Panc1 (cell line): Measurements from ENCODE around the gene TMEM91. TPM values are rescaled to one million over a fixed set of nuclear protein-coding genes. Genes with fewer than 3 reads are reported as not detected.

Experiments used
- ATAC-seq: fragments of 200-7000 bp; cut with Tn5 transposase; 2 replicates; pipeline ENCODE4 v1.9.1; 2020; ENCODE audit warnings: mild to moderate bottlenecking, moderate library complexity
- BruUV-seq: library from RNA; stranded (reverse); fragments of 400-500 nt; replicated peaks from 2 replicates; lab custom pipeline; 2021; lab: Mats Ljungman, UMichigan
- CTCF ChIA-PET: fragments of 300-600 bp; sonication (Branson Sonifier 250); formaldehyde crosslinking; loops from one replicate; lab custom pipeline; 2022; ENCODE audit warnings: antibody characterized with exemption; lab: Charles Lee
- POLR2A ChIA-PET: fragments of 300-600 bp; sonication (Branson Sonifier 250); formaldehyde crosslinking; loops from one replicate; lab custom pipeline; 2022; ENCODE audit warnings: antibody characterized with exemption; lab: Charles Lee
- DNase-seq: peaks from one replicate; pipeline ENCODE4 v3.0.0-alpha.2; 2010; ENCODE audit warnings: low read depth, low spot score
- H3K27ac ChIP-seq: 2 replicates; pipeline ENCODE4 v1.5.1; 2011; ENCODE audit warnings: mild to moderate bottlenecking, low read length, inconsistent platforms
- H3K27me3 ChIP-seq: fragments of 200-500 bp; sonication (Bioruptor generic); 2 replicates; pipeline ENCODE4 v1.6.0; 2014; ENCODE audit warnings: low read length, inconsistent platforms; ENCODE audit not compliant: control insufficient read depth, insufficient read depth
- H3K36me3 ChIP-seq: fragments of 200-500 bp; sonication (Bioruptor generic); 2 replicates; pipeline ENCODE4 v1.5.1; 2014; ENCODE audit warnings: inconsistent platforms, mild to moderate bottlenecking, low read length, moderate library complexity; ENCODE audit not compliant: control insufficient read depth, insufficient read depth
- H3K4me1 ChIP-seq: 2 replicates; pipeline ENCODE4 v1.5.1; 2011; ENCODE audit warnings: inconsistent platforms, mild to moderate bottlenecking, low read length, moderate library complexity; ENCODE audit not compliant: control insufficient read depth, insufficient read depth
- H3K4me3 ChIP-seq, 2 experiments: 2 replicates each; pipeline ENCODE4 v1.5.1; 2011 to 2012; ENCODE audit warnings: low read depth in 2 of 2, low read length in 2 of 2, mild to moderate bottlenecking in 2 of 2, inconsistent platforms in 1 of 2, moderate library complexity in 1 of 2
- H3K9me3 ChIP-seq: fragments of 200-500 bp; sonication (Bioruptor generic); 2 replicates; pipeline ENCODE4 v1.5.1; 2014; ENCODE audit warnings: low read depth, mild to moderate bottlenecking, inconsistent platforms, low read length, moderate library complexity; ENCODE audit not compliant: control insufficient read depth, insufficient read depth
- CTCF ChIP-seq: fragments of 450-650 bp; IDR thresholded peaks from 2 replicates; pipeline ENCODE4 v1.5.1; 2017; ENCODE audit warnings: mild to moderate bottlenecking
- POLR2AphosphoS5 ChIP-seq: IDR thresholded peaks from 2 replicates; pipeline ENCODE4 v1.6.1; 2012; ENCODE audit warnings: mild to moderate bottlenecking, low read depth, low read length, moderate library complexity
- REST ChIP-seq, 2 experiments: IDR thresholded peaks; 2 replicates each; pipeline ENCODE4 v1.6.1; 2011 to 2012; ENCODE audit warnings: low read depth in 2 of 2, control low read depth in 1 of 2, low read length in 1 of 2, mild to moderate bottlenecking in 1 of 2, moderate library complexity in 1 of 2; ENCODE audit not compliant: insufficient read depth in 1 of 2
- SIN3A ChIP-seq: IDR thresholded peaks from 2 replicates; pipeline ENCODE4 v1.6.1; 2012; ENCODE audit warnings: low read depth, mild to moderate bottlenecking, low read length, moderate library complexity, borderline replicate concordance; ENCODE audit not compliant: insufficient read depth
- TCF7L2 ChIP-seq: IDR thresholded peaks from 2 replicates; pipeline ENCODE4 v1.6.1; 2011; ENCODE audit warnings: mild to moderate bottlenecking, low read depth, low read length, inconsistent platforms
- in situ Hi-C: cut with HindIII; loops from 2 replicates; pipeline ENCODE4 v1.10.0; 2016; ENCODE audit warnings: low sequenced_read_pairs, low pct_unique_long_range_greater_than_20kb
- intact Hi-C: fragments of 100-400 bp; cut with micrococcal nuclease; formaldehyde crosslinking; loops from one replicate; pipeline ENCODE4 v1.10.0; 2022; ENCODE audit not compliant: unreplicated experiment
- total RNA-seq: library from RNA; stranded (reverse); gene quantifications from one replicate; pipeline ENCODE4 v1.2.1, GENCODE V29; 2021; ENCODE audit not compliant: unreplicated experiment

Gene TMEM91
- total RNA-seq, 1 experiment from 2014 or later = 4.4 TPM

- POLR2A ChIA-PET = no interaction called here
- in situ Hi-C loops (no loop called here), intact Hi-C loops (no loop called here)
- TF ChIP-seq SIN3A (no peak), POLR2AphosphoS5 (no peak), TCF7L2 (no peak), CTCF (no peak), REST (IDR thresholded peaks at IDR 0.05; ENCODE audit: insufficient read depth in 1 of 2, low read depth in 2 of 2, low read length in 1 of 2) (no peak)
- no peak overlapping the region for H3K27ac ChIP-seq
- no peaks in the 10 kb centered on the region for H3K36me3 ChIP-seq
- CTCF ChIA-PET = no interaction called here
- H3K27me3 ChIP-seq = no peaks in the 10 kb centered on the region
- H3K4me3 ChIP-seq = no peak overlapping the region
- no peaks in the 10 kb centered on the region for H3K9me3 ChIP-seq
- DNase-seq = no peak
- BruUV-seq = no TSS peak
- H3K4me1 ChIP-seq = no peaks in the 10 kb centered on the region
- no peak for ATAC-seq
These were observed 49.1 kb downstream of the TMEM91 start for GRCh38 chr19:41425174-41426115.

GRCh38 chr19:41426116-41426841 is 49.9 kb downstream of the TMEM91 start:
- ChIA-PET POLR2A (no interaction called here), CTCF (no interaction called here)
- H3K9me3 ChIP-seq = no peaks in the 10 kb centered on the region
- no peak for DNase-seq
- no peak for ATAC-seq
- intact Hi-C loops = no loop called here
- no peaks in the 10 kb centered on the region for H3K4me1 ChIP-seq
- H3K27me3 ChIP-seq = no peaks in the 10 kb centered on the region
- no peaks in the 10 kb centered on the region for H3K36me3 ChIP-seq
- H3K4me3 ChIP-seq = no peak overlapping the region
- TF ChIP-seq POLR2AphosphoS5 (no peak), REST (IDR thresholded peaks at IDR 0.05; ENCODE audit: insufficient read depth in 1 of 2, low read depth in 2 of 2, low read length in 1 of 2) (no peak), SIN3A (no peak), TCF7L2 (no peak), CTCF (no peak)
- in situ Hi-C loops = no loop called here
- no peak overlapping the region for H3K27ac ChIP-seq
- no TSS peak for BruUV-seq
